Measurements from ENCODE around the gene POU4F1.
A peak's percentile ranks its signal among the peaks of the same experiment; 100 is the strongest.
"Not testable (repeated sequence)": the region's sequence is repeated elsewhere in the genome, so short reads cannot be mapped to it uniquely, and the experiment has no call there.

POU4F1 gene

DNA sequence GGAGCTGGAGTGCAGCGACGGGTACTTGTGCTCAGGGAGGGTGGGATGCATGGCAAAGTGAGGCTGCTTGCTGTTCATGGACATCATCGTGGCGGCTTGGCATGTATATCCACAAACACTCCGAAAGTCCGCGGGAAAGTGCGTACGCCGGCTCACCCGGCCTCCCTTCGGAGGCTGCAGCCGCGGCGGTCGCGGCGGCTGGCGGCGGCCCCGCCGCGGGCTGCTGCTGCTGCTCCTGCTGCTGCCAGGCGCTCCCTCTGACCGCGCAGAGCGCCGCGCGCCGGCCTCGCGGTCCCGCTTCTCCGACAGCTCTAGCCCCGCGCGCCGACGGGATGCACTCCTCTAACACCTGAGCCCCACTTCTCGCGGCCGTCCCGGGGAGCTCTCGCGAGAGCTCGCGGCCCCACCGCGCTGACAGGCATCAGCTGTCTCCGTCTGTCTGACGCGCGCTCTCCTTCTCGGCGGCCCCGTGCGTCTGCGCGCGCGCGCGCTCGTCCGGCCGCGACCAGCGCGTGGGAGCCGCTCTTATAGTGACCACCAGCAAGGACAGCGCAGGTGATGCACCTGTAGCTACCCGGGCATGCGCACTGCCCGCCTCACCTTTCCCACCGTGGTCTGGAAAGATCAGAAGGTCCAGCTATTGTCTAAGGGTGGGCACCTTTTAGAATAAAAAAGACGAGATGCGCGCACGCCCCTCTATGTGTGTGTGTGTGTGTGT is at the start of gene POU4F1:
Gene POU4F1, minus strand, starts transcription at position 313 of the 718 bp plus-strand sequence. Its CDS starts 226 bp downstream, at position 87.
- Histone ChIP-seq H3K4me1 (ENCODE audit: control insufficient read depth in 5 of 5, insufficient read depth in 5 of 5, low read length in 5 of 5) (peaks cover 5 to 47% (median 43%) of the 10 kb centered on the region in 5 donors), H3K36me3 (ENCODE audit: control insufficient read depth in 5 of 5, insufficient read depth in 5 of 5, low read length in 5 of 5) (no peaks in the 10 kb centered on the region), H3K27me3 (ENCODE audit: control insufficient read depth in 5 of 5, insufficient read depth in 4 of 5, low read length in 5 of 5) (peaks cover 75 to 91% (median 85%) of the 10 kb centered on the region in 5 donors), H3K9ac (ENCODE audit: low read length in 5 of 5) (no peak within 1 kb of the TSS), H3K4me3 (ENCODE audit: low read depth in 1 of 5, low read length in 5 of 5) (peak within 1 kb of the TSS; percentile 23 to 61 (median 54)), H3K27ac (ENCODE audit: low read depth, low read length) (no peak within 1 kb of the TSS), H3K9me3 (ENCODE audit: control insufficient read depth in 5 of 5, low read length in 5 of 5) (no peaks in the 10 kb centered on the region)

DNA sequence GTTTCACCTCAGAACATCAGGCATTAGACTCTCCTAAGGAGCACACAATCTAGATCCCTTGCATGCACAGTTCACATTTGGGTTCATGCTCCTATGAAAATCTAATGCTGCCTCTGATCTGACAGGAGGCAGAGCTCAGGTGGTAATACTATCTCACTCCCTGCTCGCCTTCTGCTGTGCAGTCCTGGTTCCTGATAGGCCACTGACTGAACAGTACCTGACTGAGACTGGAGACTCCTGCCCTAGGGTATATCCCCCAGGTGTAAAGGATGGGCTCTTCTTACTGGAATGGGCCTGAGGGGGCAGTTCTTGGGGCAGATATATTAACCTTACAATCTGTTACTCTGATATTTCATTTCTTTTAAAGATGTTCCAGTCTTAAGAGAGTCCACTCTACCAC is 49.3 kb upstream of the POU4F1 start:
- H3K4me3 ChIP-seq (ENCODE audit: low read depth in 1 of 5, low read length in 5 of 5) = no peak overlapping the region
- no peaks in the 10 kb centered on the region for H3K36me3 ChIP-seq (ENCODE audit: control insufficient read depth in 5 of 5, insufficient read depth in 5 of 5, low read length in 5 of 5)
- H3K9ac ChIP-seq (ENCODE audit: low read length in 5 of 5) = no peak overlapping the region
- no peaks in the 10 kb centered on the region for H3K27me3 ChIP-seq (ENCODE audit: control insufficient read depth in 5 of 5, insufficient read depth in 4 of 5, low read length in 5 of 5)
- H3K9me3 ChIP-seq (ENCODE audit: control insufficient read depth in 5 of 5, low read length in 5 of 5) = no peaks in the 10 kb centered on the region
- peaks cover under 1 to 37% (median 9%) of the 10 kb centered on the region in 5 donors for H3K4me1 ChIP-seq (ENCODE audit: control insufficient read depth in 5 of 5, insufficient read depth in 5 of 5, low read length in 5 of 5)
- no peak overlapping the region for H3K27ac ChIP-seq (ENCODE audit: low read depth, low read length)

GRCh38 chr13:78650717-78651083 is 47.3 kb upstream of the POU4F1 start:
- Histone ChIP-seq H3K36me3 (ENCODE audit: control insufficient read depth in 5 of 5, insufficient read depth in 5 of 5, low read length in 5 of 5) (no peaks in the 10 kb centered on the region), H3K4me1 (ENCODE audit: control insufficient read depth in 5 of 5, insufficient read depth in 5 of 5, low read length in 5 of 5) (peaks cover 0 to 39% (median 11%) of the 10 kb centered on the region in 5 donors), H3K27ac (ENCODE audit: low read depth, low read length) (no peak overlapping the region), H3K9me3 (ENCODE audit: control insufficient read depth in 5 of 5, low read length in 5 of 5) (no peaks in the 10 kb centered on the region), H3K27me3 (ENCODE audit: control insufficient read depth in 5 of 5, insufficient read depth in 4 of 5, low read length in 5 of 5) (no peaks in the 10 kb centered on the region), H3K9ac (ENCODE audit: low read length in 5 of 5) (no peak overlapping the region), H3K4me3 (ENCODE audit: low read depth in 1 of 5, low read length in 5 of 5) (no peak overlapping the region)

DNA sequence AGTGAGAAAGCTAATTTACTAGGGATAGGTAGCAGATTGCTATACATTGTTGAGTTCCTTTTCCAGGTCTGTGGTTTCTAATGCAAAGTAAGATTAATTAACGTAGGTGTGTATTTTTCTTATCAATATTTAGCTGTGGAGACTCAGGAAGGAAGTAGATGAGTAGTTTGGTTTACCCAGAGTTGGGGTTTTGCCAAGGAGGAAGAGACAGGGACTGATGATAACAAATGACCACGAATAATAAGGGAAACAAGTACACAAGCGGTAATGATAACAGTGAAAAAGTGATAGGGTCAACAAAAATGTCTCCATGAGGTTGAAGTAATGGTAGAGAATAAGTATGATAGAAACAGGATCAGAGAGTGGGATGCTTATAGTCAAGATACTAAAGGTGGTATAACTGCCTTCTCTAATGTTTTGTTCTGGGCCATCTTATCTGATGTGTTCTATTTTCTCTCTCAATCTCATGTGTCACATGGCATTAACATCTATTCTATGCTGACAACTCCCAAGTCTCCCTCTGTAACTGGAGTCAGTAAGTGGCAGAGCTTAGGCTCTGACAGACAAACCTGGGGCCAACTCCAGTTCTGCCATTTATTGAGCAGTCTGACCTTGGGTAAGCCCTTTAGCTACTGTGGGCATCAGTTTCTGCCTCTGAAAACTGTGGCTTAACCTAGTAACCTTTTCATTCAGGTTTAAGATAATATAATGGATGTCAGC is 46.8 kb upstream of the POU4F1 start:
- no peaks in the 10 kb centered on the region for H3K36me3 ChIP-seq (ENCODE audit: control insufficient read depth in 5 of 5, insufficient read depth in 5 of 5, low read length in 5 of 5)
- H3K9ac ChIP-seq (ENCODE audit: low read length in 5 of 5) = no peak overlapping the region
- H3K27me3 ChIP-seq (ENCODE audit: control insufficient read depth in 5 of 5, insufficient read depth in 4 of 5, low read length in 5 of 5) = no peaks in the 10 kb centered on the region
- H3K4me1 ChIP-seq (ENCODE audit: control insufficient read depth in 5 of 5, insufficient read depth in 5 of 5, low read length in 5 of 5) = peaks cover 0 to 34% (median 11%) of the 10 kb centered on the region in 5 donors
- no peak overlapping the region for H3K4me3 ChIP-seq (ENCODE audit: low read depth in 1 of 5, low read length in 5 of 5)
- no peak overlapping the region for H3K27ac ChIP-seq (ENCODE audit: low read depth, low read length)
- H3K9me3 ChIP-seq (ENCODE audit: control insufficient read depth in 5 of 5, low read length in 5 of 5) = no peaks in the 10 kb centered on the region

DNA sequence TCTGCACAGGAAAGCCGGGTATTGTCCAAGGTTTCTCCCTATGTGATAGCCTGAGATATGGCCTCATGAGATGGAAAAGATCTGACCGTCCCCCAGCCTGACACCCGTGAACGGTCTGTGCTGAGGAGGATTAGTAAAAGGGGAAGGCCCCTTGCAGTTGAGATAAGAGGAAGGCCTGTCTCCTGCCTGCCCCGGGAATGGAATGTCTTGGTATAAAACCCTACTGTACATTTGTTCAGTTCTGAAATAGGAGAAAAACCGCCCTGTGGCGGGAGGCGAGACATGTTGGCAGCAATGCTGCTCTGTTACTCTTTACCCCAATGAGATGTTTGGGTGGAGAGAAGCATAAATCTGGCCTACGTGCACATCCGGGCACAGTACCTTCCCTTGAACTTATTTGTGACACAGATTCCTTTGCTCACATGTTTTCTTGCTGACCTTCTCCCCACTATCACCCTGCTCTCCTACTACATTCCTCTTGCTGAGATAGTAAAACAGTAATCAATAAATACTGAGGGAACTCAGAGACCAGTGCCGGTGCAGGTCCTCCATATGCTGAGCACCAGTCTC is 43.8 kb upstream of the POU4F1 start:
- H3K27ac ChIP-seq (ENCODE audit: low read depth, low read length); H3K9ac ChIP-seq (ENCODE audit: low read length in 5 of 5); H3K27me3 ChIP-seq (ENCODE audit: control insufficient read depth in 5 of 5, insufficient read depth in 4 of 5, low read length in 5 of 5); H3K4me3 ChIP-seq (ENCODE audit: low read depth in 1 of 5, low read length in 5 of 5); H3K36me3 ChIP-seq (ENCODE audit: control insufficient read depth in 5 of 5, insufficient read depth in 5 of 5, low read length in 5 of 5); H3K9me3 ChIP-seq (ENCODE audit: control insufficient read depth in 5 of 5, low read length in 5 of 5): not testable (repeated sequence)
- peaks cover 0 to 24% (median 7%) of the 10 kb centered on the region in 5 donors for H3K4me1 ChIP-seq (ENCODE audit: control insufficient read depth in 5 of 5, insufficient read depth in 5 of 5, low read length in 5 of 5)

DNA sequence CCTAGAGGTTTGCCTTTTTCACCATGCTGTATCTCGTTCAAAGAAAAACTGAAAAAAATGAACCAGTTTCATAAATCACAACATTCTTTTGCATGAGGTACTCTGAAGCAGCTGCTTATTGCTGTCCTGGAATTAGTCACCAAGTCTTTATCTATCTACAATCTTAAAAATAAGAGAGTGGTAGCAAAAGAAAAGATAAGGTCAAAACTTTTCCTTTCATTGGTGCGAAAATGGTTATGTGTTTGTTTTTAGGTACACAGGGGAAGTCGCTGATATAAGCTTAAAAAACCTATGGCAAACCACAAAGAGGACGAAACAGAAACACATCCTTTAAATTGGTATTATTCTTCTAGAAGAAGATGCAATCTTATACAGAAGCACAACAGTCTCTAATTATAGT is 34.9 kb upstream of the POU4F1 start:
- H3K9me3 ChIP-seq (ENCODE audit: control insufficient read depth in 5 of 5, low read length in 5 of 5) = no peaks in the 10 kb centered on the region
- H3K36me3 ChIP-seq (ENCODE audit: control insufficient read depth in 5 of 5, insufficient read depth in 5 of 5, low read length in 5 of 5) = peaks cover 20 to 55% (median 42%) of the 10 kb centered on the region in 5 donors
- H3K4me3 ChIP-seq (ENCODE audit: low read depth in 1 of 5, low read length in 5 of 5) = no peak overlapping the region
- H3K4me1 ChIP-seq (ENCODE audit: control insufficient read depth in 5 of 5, insufficient read depth in 5 of 5, low read length in 5 of 5) = no peaks in the 10 kb centered on the region
- H3K9ac ChIP-seq (ENCODE audit: low read length in 5 of 5) = no peak overlapping the region
- no peaks in the 10 kb centered on the region for H3K27me3 ChIP-seq (ENCODE audit: control insufficient read depth in 5 of 5, insufficient read depth in 4 of 5, low read length in 5 of 5)
- H3K27ac ChIP-seq (ENCODE audit: low read depth, low read length) = no peak overlapping the region

GRCh38 chr13:78636495-78636894 is 33.1 kb upstream of the POU4F1 start:
- Histone ChIP-seq H3K9ac (ENCODE audit: low read length in 5 of 5) (no peak overlapping the region), H3K9me3 (ENCODE audit: control insufficient read depth in 5 of 5, low read length in 5 of 5) (no peaks in the 10 kb centered on the region), H3K27ac (ENCODE audit: low read depth, low read length) (no peak overlapping the region), H3K4me3 (ENCODE audit: low read depth in 1 of 5, low read length in 5 of 5) (no peak overlapping the region), H3K36me3 (ENCODE audit: control insufficient read depth in 5 of 5, insufficient read depth in 5 of 5, low read length in 5 of 5) (peaks cover 22 to 70% (median 54%) of the 10 kb centered on the region in 5 donors), H3K27me3 (ENCODE audit: control insufficient read depth in 5 of 5, insufficient read depth in 4 of 5, low read length in 5 of 5) (no peaks in the 10 kb centered on the region), H3K4me1 (ENCODE audit: control insufficient read depth in 5 of 5, insufficient read depth in 5 of 5, low read length in 5 of 5) (no peaks in the 10 kb centered on the region)

DNA sequence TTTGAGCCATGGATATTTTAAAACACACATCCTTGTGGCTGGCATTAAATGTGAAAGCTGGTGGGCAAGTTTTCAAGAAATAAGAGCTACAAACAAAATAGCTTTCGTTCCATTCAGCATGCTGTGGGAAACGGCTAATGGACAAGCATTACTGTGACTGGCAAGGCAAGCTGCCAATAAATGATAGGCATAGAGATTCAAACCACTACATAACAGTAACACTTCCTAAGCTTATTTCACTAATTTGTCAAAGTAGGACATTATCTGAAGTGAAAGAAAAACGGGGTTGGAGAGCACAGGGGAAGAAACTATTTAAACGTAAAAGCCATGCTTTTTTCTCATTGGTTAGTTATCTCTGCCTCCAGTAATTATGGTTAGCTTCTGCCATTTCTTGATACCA is 29.6 kb upstream of the POU4F1 start:
- Histone ChIP-seq H3K27me3 (ENCODE audit: control insufficient read depth in 5 of 5, insufficient read depth in 4 of 5, low read length in 5 of 5) (no peaks in the 10 kb centered on the region), H3K36me3 (ENCODE audit: control insufficient read depth in 5 of 5, insufficient read depth in 5 of 5, low read length in 5 of 5) (peaks cover 21 to 73% (median 41%) of the 10 kb centered on the region in 5 donors), H3K4me1 (ENCODE audit: control insufficient read depth in 5 of 5, insufficient read depth in 5 of 5, low read length in 5 of 5) (no peaks in the 10 kb centered on the region), H3K27ac (ENCODE audit: low read depth, low read length) (no peak overlapping the region), H3K4me3 (ENCODE audit: low read depth in 1 of 5, low read length in 5 of 5) (no peak overlapping the region), H3K9ac (ENCODE audit: low read length in 5 of 5) (no peak overlapping the region), H3K9me3 (ENCODE audit: control insufficient read depth in 5 of 5, low read length in 5 of 5) (no peaks in the 10 kb centered on the region)

DNA sequence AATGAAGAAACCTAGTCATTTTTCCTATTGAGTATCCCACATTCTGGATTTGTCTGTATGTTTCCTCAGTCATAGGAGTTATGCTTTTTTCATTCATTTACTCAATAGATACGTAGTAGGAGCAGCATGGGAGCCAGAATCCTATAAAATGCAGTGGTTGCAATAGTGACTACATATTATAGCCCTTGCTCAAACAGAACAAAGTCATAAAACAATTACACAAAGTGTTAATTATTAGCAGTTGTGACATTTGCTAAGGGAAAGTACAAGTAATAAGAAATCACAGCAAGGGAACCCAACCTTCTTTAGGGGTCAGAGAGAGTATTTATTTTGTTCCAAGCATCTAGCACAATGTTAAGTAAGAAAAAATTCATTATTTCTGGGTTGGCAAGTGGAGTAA is 27.7 kb upstream of the POU4F1 start:
- peaks cover 16 to 62% (median 31%) of the 10 kb centered on the region in 5 donors for H3K36me3 ChIP-seq (ENCODE audit: control insufficient read depth in 5 of 5, insufficient read depth in 5 of 5, low read length in 5 of 5)

GRCh38 chr13:78630511-78630910 is 27.2 kb upstream of the POU4F1 start:
- Histone ChIP-seq H3K27me3 (ENCODE audit: control insufficient read depth in 5 of 5, insufficient read depth in 4 of 5, low read length in 5 of 5) (no peaks in the 10 kb centered on the region), H3K4me1 (ENCODE audit: control insufficient read depth in 5 of 5, insufficient read depth in 5 of 5, low read length in 5 of 5) (no peaks in the 10 kb centered on the region), H3K27ac (ENCODE audit: low read depth, low read length) (no peak overlapping the region), H3K9me3 (ENCODE audit: control insufficient read depth in 5 of 5, low read length in 5 of 5) (no peaks in the 10 kb centered on the region), H3K4me3 (ENCODE audit: low read depth in 1 of 5, low read length in 5 of 5) (no peak overlapping the region), H3K36me3 (ENCODE audit: control insufficient read depth in 5 of 5, insufficient read depth in 5 of 5, low read length in 5 of 5) (peaks cover 19 to 62% (median 31%) of the 10 kb centered on the region in 5 donors), H3K9ac (ENCODE audit: low read length in 5 of 5) (no peak overlapping the region)

More for the DNA sequence above, 27.7 kb upstream of the POU4F1 start:
- Histone ChIP-seq H3K4me3 (ENCODE audit: low read depth in 1 of 5, low read length in 5 of 5) (no peak overlapping the region), H3K9me3 (ENCODE audit: control insufficient read depth in 5 of 5, low read length in 5 of 5) (no peaks in the 10 kb centered on the region), H3K9ac (ENCODE audit: low read length in 5 of 5) (no peak overlapping the region), H3K4me1 (ENCODE audit: control insufficient read depth in 5 of 5, insufficient read depth in 5 of 5, low read length in 5 of 5) (no peaks in the 10 kb centered on the region), H3K27ac (ENCODE audit: low read depth, low read length) (no peak overlapping the region), H3K27me3 (ENCODE audit: control insufficient read depth in 5 of 5, insufficient read depth in 4 of 5, low read length in 5 of 5) (no peaks in the 10 kb centered on the region)
